ENCODE data around the gene WFS1.

- TF ChIP-seq CTCF (conservative IDR thresholded peaks at IDR 0.05; ENCODE audit: low read length) (no peak), EZH2phosphoT487 (IDR thresholded peaks at IDR 0.05; ENCODE audit: borderline replicate concordance) (no peak)
These were observed 3.4 kb downstream of the WFS1 start for GRCh38 chr4:6272863-6273660.

All from Loucy (cell line).